Measurements from ENCODE around the gene CACNG4. TPM values are rescaled to one million over a fixed set of nuclear protein-coding genes. Genes with fewer than 3 reads are reported as not detected.

CACNG4 gene
- total RNA-seq, 1 experiment from 2014 or later: 40.3 TPM

GRCh38 chr17:66985338-66986237 lies 21.1 kb downstream of the CACNG4 start:
- Histone ChIP-seq H3K27ac (ENCODE audit: low read length) (no peak overlapping the region), H3K9me3 (ENCODE audit: control insufficient read depth, insufficient read depth, low read depth, low read length) (no peaks in the 10 kb centered on the region), H3K4me1 (ENCODE audit: control insufficient read depth, insufficient read depth, low read length) (peaks cover 2% of the 10 kb centered on the region; the same call in 1 of the 2 replicates), H3K27me3 (ENCODE audit: control insufficient read depth, insufficient read depth, low read length) (no peaks in the 10 kb centered on the region), H3K36me3 (ENCODE audit: control insufficient read depth, insufficient read depth, low read length) (no peaks in the 10 kb centered on the region), H3K4me3 (ENCODE audit: low read depth in 2 of 2, low read length in 2 of 2) (no peak overlapping the region)
- DNase-seq (ENCODE audit: low read depth, low spot score) (no peak), ATAC-seq (no peak)
- CTCF ChIA-PET: no interaction called here
- POLR2A ChIA-PET: interaction anchor here (1.0 kb wide), 1 partner anchor 15 kb away, joined by 3 read pairs; no protein-coding TSS in a partner anchor
- no peak for TF ChIP-seq TCF7L2 (IDR thresholded peaks at IDR 0.05; ENCODE audit: low read depth, low read length)
- TF ChIP-seq POLR2AphosphoS5 (IDR thresholded peaks at IDR 0.05; ENCODE audit: low read depth, low read length): no peak
- no peak for TF ChIP-seq CTCF (IDR thresholded peaks at IDR 0.05)
- TF ChIP-seq REST (IDR thresholded peaks at IDR 0.05; ENCODE audit: insufficient read depth in 1 of 2, low read depth in 2 of 2, low read length in 1 of 2): no peak
- no peak for TF ChIP-seq SIN3A (IDR thresholded peaks at IDR 0.05; ENCODE audit: borderline replicate concordance, insufficient read depth, low read depth, low read length)
- intact Hi-C loops (cut with micrococcal nuclease; ENCODE audit: unreplicated experiment) (no loop called here), in situ Hi-C loops (cut with HindIII; ENCODE audit: low pct_unique_long_range_greater_than_20kb, low sequenced_read_pairs) (no loop called here)
- no TSS peak for BruUV-seq (replicated peaks)

GRCh38 chr17:66986659-66987058 lies 22.2 kb downstream of the CACNG4 start:
- no peaks in the 10 kb centered on the region for H3K9me3 ChIP-seq (ENCODE audit: control insufficient read depth, insufficient read depth, low read depth, low read length)
- TF ChIP-seq REST (IDR thresholded peaks at IDR 0.05; ENCODE audit: insufficient read depth in 1 of 2, low read depth in 2 of 2, low read length in 1 of 2) (no peak), CTCF (IDR thresholded peaks at IDR 0.05) (no peak), POLR2AphosphoS5 (IDR thresholded peaks at IDR 0.05; ENCODE audit: low read depth, low read length) (no peak), SIN3A (IDR thresholded peaks at IDR 0.05; ENCODE audit: borderline replicate concordance, insufficient read depth, low read depth, low read length) (no peak), TCF7L2 (IDR thresholded peaks at IDR 0.05; ENCODE audit: low read depth, low read length) (no peak)
- intact Hi-C loops (cut with micrococcal nuclease; ENCODE audit: unreplicated experiment) (no loop called here), in situ Hi-C loops (cut with HindIII; ENCODE audit: low pct_unique_long_range_greater_than_20kb, low sequenced_read_pairs) (no loop called here)
- no peaks in the 10 kb centered on the region for H3K36me3 ChIP-seq (ENCODE audit: control insufficient read depth, insufficient read depth, low read length)
- CTCF ChIA-PET: no interaction called here
- no peaks in the 10 kb centered on the region for H3K27me3 ChIP-seq (ENCODE audit: control insufficient read depth, insufficient read depth, low read length)
- H3K4me3 ChIP-seq (ENCODE audit: low read depth in 2 of 2, low read length in 2 of 2): no peak overlapping the region
- DNase-seq (ENCODE audit: low read depth, low spot score) (no peak), ATAC-seq (no peak)
- POLR2A ChIA-PET: no interaction called here
- H3K27ac ChIP-seq (ENCODE audit: low read length): no peak overlapping the region
- no peaks in the 10 kb centered on the region for H3K4me1 ChIP-seq (ENCODE audit: control insufficient read depth, insufficient read depth, low read length)
- BruUV-seq (replicated peaks): no TSS peak

All from Panc1 (cell line).